HG03457 (cell line): ENCODE data around the gene EPAS1.

Experiments
- ATAC-seq: cut with Tn5 transposase; IDR thresholded peaks from one replicate; pipeline ENCODE4 v1.9.1; 2021; ENCODE audit warnings: moderate number of reproducible peaks; ENCODE audit not compliant: unreplicated experiment

EPAS1 gene

DNA sequence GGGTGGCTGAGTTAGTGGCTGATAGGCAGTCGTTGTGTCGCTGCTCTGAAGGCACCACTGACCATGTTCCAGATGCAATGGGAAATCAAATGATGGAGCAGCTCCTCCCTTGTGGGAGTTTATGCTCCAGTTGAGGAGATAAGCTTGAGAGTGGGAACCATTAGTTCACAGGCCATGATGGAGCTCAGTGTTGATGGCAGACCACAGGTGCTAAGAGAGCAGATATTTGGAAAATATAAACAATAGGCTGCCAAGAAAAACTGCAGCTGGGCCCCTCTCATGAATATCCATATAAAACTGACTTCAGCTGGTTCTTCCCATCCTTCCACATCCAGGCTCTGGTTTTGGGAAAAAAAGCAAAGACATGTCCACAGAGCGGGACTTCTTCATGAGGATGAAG, 63.1 kb downstream of the EPAS1 start:
- no peak for ATAC-seq

DNA sequence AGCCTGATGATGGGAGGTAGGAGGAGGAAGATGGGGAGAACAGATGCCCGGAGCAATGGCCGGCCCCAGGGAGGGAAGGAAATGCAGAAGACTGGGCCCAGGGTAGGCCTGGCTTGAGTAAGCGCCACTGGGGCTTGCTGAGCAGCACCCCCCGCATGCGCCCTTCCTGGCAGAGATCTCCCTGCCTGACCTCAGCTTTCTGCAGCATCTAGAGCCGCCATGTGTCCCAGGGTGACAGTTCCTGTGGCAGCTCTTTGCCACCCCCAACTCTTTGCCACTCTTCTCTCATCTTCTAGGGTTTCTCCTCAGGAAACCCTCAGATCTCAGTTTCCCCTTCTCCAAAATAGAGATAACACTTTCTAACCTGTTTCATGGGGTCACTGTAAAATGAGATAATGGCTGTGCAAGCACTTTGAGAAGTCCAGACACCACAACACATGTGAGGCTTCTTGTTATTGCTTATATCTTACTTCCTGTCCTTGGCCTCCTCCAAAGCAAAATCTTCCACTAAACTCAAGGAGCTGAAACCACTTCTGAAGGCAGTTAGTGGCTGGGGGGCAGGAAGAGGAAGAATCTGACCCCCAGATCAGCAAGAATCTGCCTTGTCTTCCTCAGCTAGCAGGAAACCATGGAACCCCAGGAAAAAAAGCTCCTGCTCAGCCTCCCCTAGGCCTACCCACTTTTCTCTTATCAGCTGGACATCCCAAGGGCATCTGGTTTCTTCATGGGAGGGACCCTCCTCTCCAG, 64.9 kb downstream of the EPAS1 start:
- no peak for ATAC-seq

DNA sequence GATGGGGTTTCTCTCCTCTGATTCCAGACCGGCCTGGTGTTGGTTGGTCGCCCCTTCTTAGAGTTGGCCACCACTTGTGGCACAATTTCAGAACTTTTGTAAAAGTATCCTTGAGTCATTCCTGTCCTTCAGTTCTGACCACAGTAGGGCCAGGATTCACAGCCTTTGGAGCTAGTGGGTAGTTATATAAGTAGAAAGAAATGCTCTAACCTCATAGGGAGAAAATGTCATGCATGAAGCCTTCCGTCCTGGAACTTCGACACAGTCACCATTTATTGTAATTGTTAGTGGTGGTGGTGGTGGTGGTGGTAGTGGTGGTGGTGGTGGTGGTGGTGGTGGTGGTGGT, 65.4 kb downstream of the EPAS1 start:
- no peak for ATAC-seq

DNA sequence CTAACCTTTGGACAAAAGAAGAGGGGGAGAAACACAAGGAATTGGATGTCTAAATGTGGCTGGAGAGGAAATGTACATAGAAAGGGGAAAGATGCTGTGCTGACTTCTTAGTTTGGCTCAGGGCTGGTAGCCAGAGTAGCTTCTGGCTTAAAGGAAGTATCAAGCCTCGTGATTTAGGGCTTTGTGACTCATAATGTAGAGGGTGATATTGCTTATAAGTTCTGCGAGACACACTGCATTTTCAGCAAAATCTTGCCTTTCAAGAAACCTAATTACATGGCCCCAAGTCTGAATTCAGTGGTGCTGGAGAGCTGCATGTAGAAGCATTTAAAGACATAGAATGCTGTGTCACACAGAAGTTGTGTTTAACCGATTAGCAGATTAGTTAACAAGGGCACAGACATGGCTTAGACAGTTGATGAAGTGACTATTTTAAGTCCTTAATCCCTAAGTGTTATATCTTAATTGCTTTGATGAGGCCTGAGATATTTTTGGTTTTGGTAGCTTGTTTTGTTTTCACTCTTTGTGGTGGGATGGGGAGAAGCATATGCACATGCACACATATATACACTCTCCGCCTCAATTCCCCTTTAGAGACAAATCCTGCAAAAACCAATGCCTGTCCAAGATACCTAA, 66.4 kb downstream of the EPAS1 start:
- ATAC-seq: no peak

DNA sequence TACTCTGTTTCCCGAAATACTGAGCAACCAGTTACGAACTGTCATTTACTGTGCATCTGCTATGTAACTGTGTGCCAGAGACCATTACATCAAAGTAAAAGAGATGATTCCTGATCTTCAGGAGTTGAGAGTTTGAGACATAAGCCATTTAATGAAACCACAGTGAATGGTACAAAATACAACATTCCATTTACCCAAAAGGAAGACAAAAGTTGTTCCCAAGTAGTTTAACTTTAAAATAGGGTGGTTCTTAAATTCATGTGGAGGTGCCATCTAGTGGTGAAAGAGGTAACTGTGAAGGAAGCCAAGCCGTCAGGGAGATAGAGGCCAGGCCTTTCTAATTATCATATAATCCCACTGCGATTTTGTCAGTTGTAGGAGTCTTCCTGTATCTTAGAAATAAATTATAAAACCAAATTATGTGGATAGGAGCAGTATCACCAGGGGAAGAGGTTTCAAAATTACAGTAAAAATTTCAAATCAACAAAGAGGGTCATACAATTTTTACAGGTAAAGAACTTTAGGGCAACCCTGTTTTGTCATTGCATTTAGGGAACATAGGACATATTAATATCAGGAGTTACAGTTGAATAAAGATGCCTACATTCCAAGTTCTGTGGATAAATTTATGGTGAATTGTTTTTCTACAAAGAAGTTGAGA, 67.7 kb downstream of the EPAS1 start:
- no peak for ATAC-seq

DNA sequence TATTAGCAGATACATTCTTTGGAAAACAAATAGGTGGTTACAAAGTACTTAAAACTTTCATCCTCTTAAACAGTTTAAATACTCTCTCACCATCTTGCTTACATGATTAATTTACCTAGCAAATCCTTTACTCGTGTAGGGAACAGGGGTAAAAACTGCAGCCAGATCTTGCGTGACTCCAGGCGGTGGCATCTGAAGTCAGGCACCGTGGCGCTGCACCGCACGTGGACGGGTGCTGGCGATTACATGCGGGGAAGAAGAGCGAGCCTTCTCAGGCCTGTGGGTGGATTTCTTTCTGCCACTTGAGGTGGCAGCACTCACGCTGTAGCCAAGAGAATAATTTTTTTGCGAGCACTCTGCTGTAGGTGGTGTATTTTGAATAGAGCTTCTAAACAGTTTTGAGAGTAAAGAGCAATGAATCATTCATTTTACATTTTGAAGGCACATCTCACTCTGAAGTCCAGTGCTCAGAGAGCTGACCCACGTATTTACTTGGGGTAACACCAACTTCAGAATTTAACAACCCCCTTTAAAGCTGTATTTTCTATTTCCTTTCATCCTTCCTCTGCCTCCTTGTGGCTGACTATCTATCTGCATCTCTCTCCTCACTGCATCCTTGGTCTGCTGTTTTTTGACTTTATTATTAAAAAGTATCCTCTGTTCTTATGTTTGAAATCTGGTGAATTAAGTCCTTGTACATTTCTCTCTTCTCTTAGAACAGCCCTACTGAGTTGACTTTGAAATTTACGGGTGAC, 68.9 kb downstream of the EPAS1 start:
- no peak for ATAC-seq

DNA sequence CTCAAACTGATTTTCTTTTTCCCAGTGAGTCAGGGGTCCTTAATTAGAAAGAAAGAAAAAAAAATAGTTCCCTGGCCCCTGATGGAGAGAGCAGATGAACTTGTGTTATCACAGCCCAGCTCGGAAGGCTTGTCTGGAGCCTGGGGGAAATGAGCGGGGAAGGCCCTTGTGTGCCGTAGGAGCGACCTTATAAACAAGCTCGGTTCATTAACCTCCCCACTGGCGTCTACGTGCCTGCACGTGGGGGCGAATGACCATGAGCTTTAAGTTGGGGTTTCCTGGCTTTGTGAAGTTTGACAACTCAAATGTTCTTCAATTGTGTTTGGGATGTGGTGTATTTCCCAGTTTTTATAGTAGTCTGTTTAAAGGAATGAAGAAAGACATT, 69.5 kb downstream of the EPAS1 start:
- ATAC-seq: no peak

DNA sequence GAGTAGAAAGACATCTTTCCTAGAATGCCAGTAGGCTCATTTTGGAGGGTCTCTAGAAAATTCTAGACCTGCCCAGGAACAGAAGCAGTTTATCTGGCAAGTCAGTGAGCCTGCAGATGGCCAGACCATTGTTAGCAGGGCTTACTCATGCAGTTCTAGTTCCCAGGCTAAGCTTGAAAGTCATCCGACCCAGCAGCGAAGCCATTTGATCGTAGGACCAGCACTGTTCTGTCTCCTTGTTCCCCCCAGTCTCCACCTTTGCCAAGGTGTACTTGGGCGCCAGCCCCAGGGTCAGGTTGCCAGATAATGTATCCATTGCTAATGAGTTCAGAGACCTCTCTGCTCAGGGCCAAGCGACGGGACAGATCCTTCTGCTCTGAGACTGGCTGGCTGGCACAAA, 70.1 kb downstream of the EPAS1 start:
- ATAC-seq: no peak

DNA sequence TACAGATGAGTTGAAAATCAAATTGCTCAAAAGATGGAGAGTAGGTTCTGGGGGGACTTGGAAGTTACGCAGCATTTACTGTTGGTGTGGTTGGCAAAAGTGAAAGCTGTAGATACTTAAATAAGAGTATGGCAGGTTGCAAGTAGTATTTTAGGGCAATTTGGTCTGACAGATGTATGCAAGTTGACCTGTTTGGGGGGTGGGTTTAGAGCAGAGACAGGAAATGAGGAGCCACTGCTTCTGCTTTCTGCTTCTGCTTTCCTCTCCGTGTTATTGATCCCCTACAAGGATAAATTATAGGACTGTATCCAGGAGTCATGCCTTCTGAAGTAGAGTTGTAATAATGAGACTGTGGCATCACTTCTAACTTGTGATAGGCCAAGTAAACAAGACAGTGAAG, 71.2 kb downstream of the EPAS1 start:
- ATAC-seq: no peak

DNA sequence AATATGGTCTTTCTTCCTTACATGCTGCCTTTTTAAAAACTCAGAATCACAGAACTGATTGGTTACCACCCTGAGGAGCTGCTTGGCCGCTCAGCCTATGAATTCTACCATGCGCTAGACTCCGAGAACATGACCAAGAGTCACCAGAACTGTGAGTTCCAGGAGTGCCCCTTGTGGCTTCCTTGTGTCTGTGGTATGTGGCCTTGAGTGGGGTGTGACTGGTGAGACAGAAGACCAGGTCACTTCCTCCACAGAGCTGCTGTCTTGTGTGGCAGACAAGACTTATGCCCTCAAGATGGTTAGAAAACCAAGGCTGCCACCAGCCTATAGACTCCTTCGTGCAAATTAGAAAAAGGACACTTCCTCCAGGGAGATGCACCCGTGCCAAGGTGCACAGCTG, 72.6 kb downstream of the EPAS1 start:
- ATAC-seq: no peak

DNA sequence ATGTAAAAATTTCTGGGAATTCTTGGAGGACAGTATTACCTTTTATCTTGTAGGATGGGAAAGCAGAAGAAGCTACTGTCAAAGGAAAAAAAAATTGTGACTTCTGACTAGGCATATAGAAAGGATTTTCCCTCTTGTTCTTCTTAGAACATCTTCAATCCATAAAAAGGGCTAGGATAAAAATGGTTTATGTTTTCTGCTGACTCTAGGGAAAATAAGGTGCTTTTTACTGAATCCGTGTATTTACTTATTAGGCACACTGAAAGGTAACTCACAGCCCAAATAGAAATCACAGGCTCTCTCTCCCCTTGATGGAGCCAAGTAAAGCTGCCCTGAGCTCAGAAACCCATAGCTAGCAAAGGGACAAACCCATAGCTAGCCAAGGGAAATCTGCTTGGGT, 74.6 kb downstream of the EPAS1 start:
- no peak for ATAC-seq

DNA sequence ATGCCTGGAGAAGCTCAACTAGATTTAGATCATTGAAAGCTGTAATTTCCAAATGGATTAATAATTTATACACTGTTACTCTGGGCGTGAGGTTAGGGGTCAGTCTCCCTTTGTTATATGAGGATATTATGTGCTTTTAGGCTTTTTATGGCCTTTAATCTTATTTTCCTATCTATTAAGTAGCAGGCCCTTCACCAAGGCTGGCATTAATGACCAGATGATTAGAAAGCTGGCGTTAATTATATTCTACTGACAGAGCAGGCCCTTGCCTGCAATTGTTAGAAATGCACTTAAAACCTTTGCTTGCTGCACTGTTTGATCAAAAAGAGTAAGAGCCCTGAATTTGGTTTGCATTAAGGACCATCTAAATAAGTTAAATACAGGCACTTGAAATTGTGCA, 75.3 kb downstream of the EPAS1 start:
- no peak for ATAC-seq

DNA sequence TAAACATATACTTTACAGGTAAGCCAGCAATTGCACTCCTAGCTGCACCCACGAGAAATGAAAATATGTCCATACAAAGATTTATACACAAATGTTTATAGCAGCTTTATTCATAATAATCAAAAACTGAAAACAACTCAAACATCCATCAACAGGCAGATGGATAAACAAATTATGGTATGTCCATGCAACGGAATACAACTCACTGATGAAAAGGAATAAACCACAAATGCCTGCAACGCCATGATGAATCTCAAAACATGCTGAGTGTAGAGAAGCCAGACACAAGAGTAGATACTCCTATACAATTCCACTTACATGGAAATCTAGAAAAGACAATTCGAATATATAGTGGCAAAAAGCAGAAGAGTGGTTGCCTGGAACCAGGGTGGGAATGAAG, 76.0 kb downstream of the EPAS1 start:
- ATAC-seq: no peak

DNA sequence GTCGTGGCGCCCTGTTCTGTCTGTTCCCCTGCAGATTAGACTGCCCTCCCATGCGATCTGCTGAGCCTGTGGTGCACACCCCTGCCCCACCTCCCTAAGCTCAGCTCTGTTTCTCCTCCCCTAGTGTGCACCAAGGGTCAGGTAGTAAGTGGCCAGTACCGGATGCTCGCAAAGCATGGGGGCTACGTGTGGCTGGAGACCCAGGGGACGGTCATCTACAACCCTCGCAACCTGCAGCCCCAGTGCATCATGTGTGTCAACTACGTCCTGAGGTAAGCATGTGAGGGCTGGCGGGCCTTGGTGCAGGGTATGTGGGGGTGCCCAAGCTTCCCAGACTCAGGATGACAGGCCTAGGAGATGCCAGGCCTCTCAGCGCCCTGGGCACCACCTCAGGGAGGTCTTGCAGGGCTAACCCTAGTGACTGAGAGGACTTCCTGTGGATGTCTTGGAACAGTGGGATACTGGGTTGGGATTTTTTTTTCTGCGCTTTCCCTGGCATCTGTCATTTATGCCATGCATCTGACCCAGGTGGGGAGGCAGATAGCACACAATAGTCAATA, 78.4 kb downstream of the EPAS1 start:
- no peak for ATAC-seq

DNA sequence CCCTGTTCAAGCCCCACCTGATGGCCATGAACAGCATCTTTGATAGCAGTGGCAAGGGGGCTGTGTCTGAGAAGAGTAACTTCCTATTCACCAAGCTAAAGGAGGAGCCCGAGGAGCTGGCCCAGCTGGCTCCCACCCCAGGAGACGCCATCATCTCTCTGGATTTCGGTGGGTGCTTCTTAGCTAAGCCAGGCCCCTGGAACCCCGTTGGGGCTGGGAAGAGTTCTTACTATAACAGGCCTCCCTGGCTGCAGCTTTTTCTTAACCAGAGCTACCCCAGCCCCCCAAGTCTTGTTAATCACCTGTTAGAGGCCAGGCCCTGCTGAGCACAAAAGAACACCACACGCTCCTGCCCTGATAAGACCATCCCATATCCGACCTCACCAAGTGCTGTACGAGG, 79.4 kb downstream of the EPAS1 start:
- no peak for ATAC-seq

DNA sequence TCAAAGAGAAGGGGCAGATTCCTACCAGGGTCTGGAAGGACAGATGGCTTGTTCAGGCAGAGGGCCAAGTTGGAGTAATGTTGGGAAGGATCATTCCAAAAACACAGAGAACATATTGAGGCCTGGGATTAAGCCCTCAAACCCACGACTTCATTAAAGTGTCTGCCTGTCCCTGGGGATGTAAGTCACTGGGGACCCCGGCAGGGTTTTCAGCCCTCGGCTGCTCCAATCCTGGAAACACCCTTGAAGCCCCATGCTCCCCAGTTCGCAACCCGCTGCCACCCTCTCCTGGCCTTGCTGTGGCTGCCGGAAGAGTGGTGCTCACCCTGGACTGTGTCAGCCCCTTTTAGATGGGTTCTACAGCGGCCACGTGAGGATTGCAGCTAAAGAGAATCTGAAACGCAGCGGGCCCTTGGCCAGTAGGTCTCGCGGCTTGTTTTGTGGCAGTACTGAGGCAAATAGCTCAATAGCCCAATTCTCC, 79.9 kb downstream of the EPAS1 start:
- no peak for ATAC-seq

DNA sequence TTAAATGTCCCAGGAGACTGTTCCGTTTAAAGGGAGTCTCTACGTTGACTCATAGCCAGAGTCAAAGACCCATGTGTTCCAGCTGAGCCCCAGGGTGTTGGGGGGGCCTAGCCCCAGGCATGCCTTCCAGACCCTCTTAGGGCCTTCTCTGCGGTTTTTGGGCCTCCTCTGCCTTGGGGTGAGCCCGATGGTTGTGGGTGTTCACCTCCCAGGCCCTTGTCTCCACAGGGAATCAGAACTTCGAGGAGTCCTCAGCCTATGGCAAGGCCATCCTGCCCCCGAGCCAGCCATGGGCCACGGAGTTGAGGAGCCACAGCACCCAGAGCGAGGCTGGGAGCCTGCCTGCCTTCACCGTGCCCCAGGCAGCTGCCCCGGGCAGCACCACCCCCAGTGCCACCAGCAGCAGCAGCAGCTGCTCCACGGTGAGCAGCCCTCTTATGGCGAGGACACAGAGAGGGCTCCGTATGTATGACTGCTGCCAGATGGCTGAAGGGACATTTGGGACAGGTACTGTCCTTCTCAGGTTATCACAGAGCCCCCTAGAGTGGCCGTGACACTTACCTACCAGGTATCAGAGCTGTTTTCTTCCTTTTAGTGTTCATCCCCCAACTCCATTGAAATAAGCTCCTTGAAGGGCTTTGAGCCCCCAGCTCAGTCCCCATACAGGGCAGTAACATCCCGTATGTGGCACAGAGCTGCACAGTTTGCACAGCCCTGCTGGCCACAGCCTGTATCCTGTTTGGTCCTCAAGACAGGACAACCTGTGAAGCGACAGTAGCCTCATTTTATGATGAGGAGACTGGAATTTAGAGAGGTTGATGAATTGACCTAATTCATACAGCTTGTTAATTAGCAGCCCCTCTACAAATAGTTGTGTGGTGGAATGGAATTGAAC, 80.7 kb downstream of the EPAS1 start:
- ATAC-seq: no peak

DNA sequence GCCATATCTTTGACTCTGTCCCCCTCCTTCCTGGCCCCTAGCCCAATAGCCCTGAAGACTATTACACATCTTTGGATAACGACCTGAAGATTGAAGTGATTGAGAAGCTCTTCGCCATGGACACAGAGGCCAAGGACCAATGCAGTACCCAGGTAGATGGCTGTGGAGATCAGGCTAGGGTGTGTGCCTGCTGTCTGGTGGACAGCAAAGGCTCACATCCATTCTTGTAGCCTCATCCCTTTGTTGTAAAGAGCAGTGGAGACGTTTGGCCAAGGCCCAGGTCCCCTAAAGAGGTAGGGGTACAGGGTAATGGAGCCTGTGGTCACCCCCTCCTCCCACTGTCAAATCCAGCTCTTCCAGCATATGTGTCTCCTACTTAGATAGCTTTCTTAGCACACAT, 81.4 kb downstream of the EPAS1 start:
- no peak for ATAC-seq

DNA sequence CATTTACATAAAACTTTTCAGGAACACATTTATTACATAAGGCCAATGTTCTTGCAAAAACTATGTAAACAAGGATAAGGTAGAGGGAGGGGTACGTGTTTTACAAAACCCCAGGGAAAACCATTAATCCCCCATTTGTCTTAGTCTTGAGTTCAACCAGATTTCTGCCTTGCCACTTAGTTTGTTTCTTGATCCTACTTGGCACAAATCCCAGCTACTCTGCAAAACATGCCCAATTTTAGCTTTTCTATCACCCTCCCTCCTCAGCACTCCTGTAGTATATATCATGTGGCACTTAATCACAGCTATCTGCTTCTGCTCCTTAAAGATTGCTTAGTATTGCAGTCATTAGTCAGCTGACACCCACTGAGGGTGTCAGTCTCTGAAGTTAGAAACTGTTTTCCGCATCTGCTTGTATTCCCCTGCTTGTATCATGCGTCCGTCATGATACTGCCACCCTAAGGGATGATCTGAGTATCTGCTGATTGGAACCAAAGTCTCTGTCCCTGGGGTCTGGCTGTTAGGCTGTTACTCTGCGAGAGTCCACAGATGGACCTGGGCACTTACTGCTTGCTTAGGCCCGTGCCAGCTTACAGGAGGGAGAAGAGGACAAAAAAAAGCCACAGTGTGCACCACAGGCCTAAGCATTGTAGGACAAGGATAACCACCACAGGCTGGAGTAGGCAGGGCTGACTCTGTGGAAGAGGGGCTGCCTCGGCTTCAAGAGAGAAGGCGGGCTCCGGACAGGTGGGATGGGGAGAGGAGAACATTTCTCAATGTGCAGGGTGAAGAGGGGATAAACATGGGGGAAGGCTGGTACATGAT, 82.2 kb downstream of the EPAS1 start:
- ATAC-seq: no peak
